DOHH2 (cell line): ENCODE results near the gene GHR.

Experiments used
- H3F3A ChIP-seq: fragments of 200-600 bp; sonication (generic), shearing (Covaris generic); 2 replicates; pipeline ENCODE4 v1.6.0; 2016; ENCODE audit warnings: antibody characterized with exemption, mild to moderate bottlenecking; ENCODE audit not compliant: control insufficient read depth, insufficient read depth
- H3K27ac ChIP-seq: fragments of 200-600 bp; sonication (generic); 2 replicates; pipeline ENCODE4 v1.5.1; 2014; ENCODE audit warnings: low read depth, mild to moderate bottlenecking, low read length, moderate library complexity
- H3K27me3 ChIP-seq: fragments of 200-600 bp; sonication (generic); 2 replicates; pipeline ENCODE4 v1.6.1; 2014; ENCODE audit warnings: mild to moderate bottlenecking, low read length, mixed read lengths; ENCODE audit not compliant: control insufficient read depth
- H3K36me3 ChIP-seq: fragments of 200-600 bp; sonication (generic); 2 replicates; pipeline ENCODE4 v1.6.1; 2014; ENCODE audit warnings: mild to moderate bottlenecking, low read length, moderate library complexity, mixed read lengths; ENCODE audit not compliant: control insufficient read depth
- H3K4me1 ChIP-seq: fragments of 200-600 bp; sonication (generic); 2 replicates; pipeline ENCODE4 v1.6.1; 2014; ENCODE audit warnings: mild to moderate bottlenecking, low read length, mixed read lengths; ENCODE audit not compliant: control insufficient read depth
- H3K4me2 ChIP-seq: fragments of 200-600 bp; sonication (generic); 2 replicates; pipeline ENCODE4 v1.6.0; 2014; ENCODE audit warnings: mild to moderate bottlenecking, low read length, moderate library complexity
- H3K4me3 ChIP-seq: fragments of 200-600 bp; sonication (generic); 2 replicates; pipeline ENCODE4 v1.5.1; 2014; ENCODE audit warnings: mild to moderate bottlenecking, low read length, mixed read lengths
- H3K79me2 ChIP-seq: fragments of 200-600 bp; sonication (generic); 2 replicates; pipeline ENCODE4 v1.6.1; 2014; ENCODE audit warnings: mild to moderate bottlenecking, low read length, mixed read lengths; ENCODE audit not compliant: control insufficient read depth
- H3K9me2 ChIP-seq: fragments of 200-600 bp; sonication (generic); replicated peaks from 2 replicates; pipeline ENCODE4 v1.6.1; 2014; ENCODE audit warnings: mild to moderate bottlenecking, low read length, mixed read lengths; ENCODE audit not compliant: control insufficient read depth
- H3K9me3 ChIP-seq: fragments of 200-600 bp; sonication (generic); 2 replicates; pipeline ENCODE4 v1.6.1; 2014; ENCODE audit warnings: antibody characterized with exemption, low read length, mixed read lengths; ENCODE audit not compliant: control insufficient read depth, insufficient read depth
- H4K20me1 ChIP-seq: fragments of 200-600 bp; sonication (generic); 2 replicates; pipeline ENCODE4 v1.6.0; 2014; ENCODE audit warnings: low read depth, mild to moderate bottlenecking, antibody characterized with exemption, low read length, moderate library complexity; ENCODE audit not compliant: control insufficient read depth, insufficient read depth
- EZH2phosphoT487 ChIP-seq: fragments of 200-600 bp; sonication (generic); IDR thresholded peaks from 2 replicates; pipeline ENCODE4 v1.6.1; 2017; ENCODE audit warnings: borderline replicate concordance, mild to moderate bottlenecking, antibody characterized with exemption, low read length, moderate library complexity, mixed read lengths
- TF ChIP-seq, protein P1 (sequence below): fragments of 200-600 bp; sonication (generic); IDR thresholded peaks from one replicate; pipeline ENCODE4 v1.5.1; 2014; ENCODE audit warnings: antibody characterized with exemption, mild to moderate bottlenecking, low read depth, low read length; ENCODE audit not compliant: poor library complexity, severe bottlenecking

Gene GHR

DNA sequence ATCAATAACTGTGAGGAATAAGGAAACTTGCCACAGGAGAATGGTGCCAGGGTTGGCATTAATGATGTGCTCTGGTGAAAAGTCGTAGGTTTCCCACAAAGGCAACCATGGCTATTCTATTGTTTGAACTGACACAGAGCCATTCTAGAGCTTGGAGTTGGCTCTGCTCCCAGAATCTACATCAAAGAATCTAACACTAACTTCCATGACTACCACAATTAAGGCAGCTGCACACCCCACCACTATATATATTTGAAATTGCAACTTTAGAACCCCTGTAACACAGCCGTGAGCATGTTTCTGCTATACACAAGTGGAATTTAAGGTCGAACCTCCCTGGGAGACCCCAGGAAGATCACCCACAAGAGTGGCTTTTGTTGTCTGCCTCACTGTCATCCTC lies 243.6 kb downstream of the GHR start:
- H3K27me3 ChIP-seq, result no peaks in the 10 kb centered on the region
- H3K9me3 ChIP-seq, result no peaks in the 10 kb centered on the region
- H3K4me2 ChIP-seq, result no peak overlapping the region
- no peaks in the 10 kb centered on the region for H3K4me1 ChIP-seq
- H4K20me1 ChIP-seq, result no peaks in the 10 kb centered on the region
- no peaks in the 10 kb centered on the region for H3K79me2 ChIP-seq
- no peaks in the 10 kb centered on the region for H3F3A ChIP-seq
- H3K4me3 ChIP-seq, result no peak overlapping the region
- no peak overlapping the region for H3K27ac ChIP-seq
- H3K9me2 ChIP-seq, result no peaks in the 10 kb centered on the region
- TF ChIP-seq, protein P1, sequence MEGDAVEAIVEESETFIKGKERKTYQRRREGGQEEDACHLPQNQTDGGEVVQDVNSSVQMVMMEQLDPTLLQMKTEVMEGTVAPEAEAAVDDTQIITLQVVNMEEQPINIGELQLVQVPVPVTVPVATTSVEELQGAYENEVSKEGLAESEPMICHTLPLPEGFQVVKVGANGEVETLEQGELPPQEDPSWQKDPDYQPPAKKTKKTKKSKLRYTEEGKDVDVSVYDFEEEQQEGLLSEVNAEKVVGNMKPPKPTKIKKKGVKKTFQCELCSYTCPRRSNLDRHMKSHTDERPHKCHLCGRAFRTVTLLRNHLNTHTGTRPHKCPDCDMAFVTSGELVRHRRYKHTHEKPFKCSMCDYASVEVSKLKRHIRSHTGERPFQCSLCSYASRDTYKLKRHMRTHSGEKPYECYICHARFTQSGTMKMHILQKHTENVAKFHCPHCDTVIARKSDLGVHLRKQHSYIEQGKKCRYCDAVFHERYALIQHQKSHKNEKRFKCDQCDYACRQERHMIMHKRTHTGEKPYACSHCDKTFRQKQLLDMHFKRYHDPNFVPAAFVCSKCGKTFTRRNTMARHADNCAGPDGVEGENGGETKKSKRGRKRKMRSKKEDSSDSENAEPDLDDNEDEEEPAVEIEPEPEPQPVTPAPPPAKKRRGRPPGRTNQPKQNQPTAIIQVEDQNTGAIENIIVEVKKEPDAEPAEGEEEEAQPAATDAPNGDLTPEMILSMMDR, result no peak
- no peak for TF ChIP-seq EZH2phosphoT487
- no peaks in the 10 kb centered on the region for H3K36me3 ChIP-seq

DNA sequence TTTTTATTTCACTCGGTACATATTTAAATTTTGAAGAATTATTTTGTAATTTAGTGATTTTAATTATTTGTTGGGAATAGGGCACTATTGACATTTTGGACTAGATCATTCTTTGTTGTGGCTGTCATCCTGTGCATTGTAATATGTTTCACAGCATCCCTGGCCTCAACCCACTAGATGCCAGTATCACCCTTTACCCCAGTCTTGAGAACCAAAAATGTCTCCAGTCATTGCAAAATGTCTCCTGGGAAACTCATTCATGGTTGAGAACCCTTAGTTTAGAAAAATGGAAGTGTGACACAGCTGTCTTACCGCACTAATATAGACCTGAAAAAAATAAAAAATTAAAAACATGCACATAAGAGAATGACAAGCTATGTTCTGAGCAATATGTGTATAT lies 245.0 kb downstream of the GHR start:
- Histone ChIP-seq H3K9me3 (peaks cover 8% of the 10 kb centered on the region; the same call in 1 of the 2 replicates), H3K27ac (no peak overlapping the region), H3K9me2 (no peaks in the 10 kb centered on the region), H3K27me3 (no peaks in the 10 kb centered on the region), H3K36me3 (no peaks in the 10 kb centered on the region), H3K4me1 (0 out of 2 replicates have a peak, but pooled peaks cover 3% of the 10 kb centered on the region), H4K20me1 (no peaks in the 10 kb centered on the region), H3F3A (no peaks in the 10 kb centered on the region), H3K79me2 (no peaks in the 10 kb centered on the region), H3K4me3 (no peak overlapping the region), H3K4me2 (no peak overlapping the region)
- no peak for TF ChIP-seq EZH2phosphoT487
- TF ChIP-seq, protein P1, result no peak

DNA sequence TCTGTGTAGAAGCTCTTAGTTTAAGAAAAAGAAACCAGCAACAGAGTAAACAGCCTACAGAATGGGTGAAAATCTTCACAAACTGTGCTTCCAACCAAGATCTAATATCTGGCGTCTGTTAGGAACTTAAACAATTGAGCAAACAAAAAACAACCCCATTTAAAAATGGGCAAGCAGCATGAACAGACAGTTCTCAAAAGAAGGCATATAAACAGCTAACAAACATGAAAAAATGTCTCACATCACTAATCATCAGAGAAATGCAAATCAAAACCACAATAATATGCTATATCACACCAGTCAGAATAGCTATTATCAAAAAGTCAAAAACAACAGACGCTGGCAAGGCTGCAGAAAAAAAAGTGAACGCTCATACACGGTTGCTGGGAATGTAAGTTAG lies 249.7 kb downstream of the GHR start:
- Histone ChIP-seq H3K27me3 (no peaks in the 10 kb centered on the region), H3K4me1 (peaks cover 9% of the 10 kb centered on the region; the same call in 1 of the 2 replicates), H3F3A (no peaks in the 10 kb centered on the region), H3K4me2 (no peak overlapping the region), H3K79me2 (no peaks in the 10 kb centered on the region), H4K20me1 (no peaks in the 10 kb centered on the region), H3K9me2 (no peaks in the 10 kb centered on the region), H3K4me3 (no peak overlapping the region), H3K27ac (no peak overlapping the region), H3K36me3 (no peaks in the 10 kb centered on the region), H3K9me3 (peaks cover 9% of the 10 kb centered on the region; the same call in 1 of the 2 replicates)
- TF ChIP-seq, protein P1, result no peak
- no peak for TF ChIP-seq EZH2phosphoT487
